GM21825 (cell line): Measurements from ENCODE around the gene POLDIP2.

Source experiments
- ATAC-seq: cut with Tn5 transposase; IDR thresholded peaks from one replicate; pipeline ENCODE4 v1.9.1; 2021; ENCODE audit warnings: mild to moderate bottlenecking, moderate library complexity; ENCODE audit not compliant: unreplicated experiment

The POLDIP2 gene

GRCh38 chr17:28357061-28357900 is at the start of gene POLDIP2:
Gene POLDIP2 (minus strand): TSS chr17:28357527. CDS start chr17:28357448, 79 bp downstream.
- peak; percentile 92 for ATAC-seq

- ATAC-seq = no peak
Observed at GRCh38 chr17:28406473-28406814, 49.1 kb upstream of the POLDIP2 start.

GRCh38 chr17:28405632-28406472 is 48.5 kb upstream of the POLDIP2 start, which contains the start of gene SLC46A1:
Gene SLC46A1 (minus strand): TSS chr17:28406212. CDS start chr17:28406114, 98 bp downstream.
- peak; percentile 63 for ATAC-seq

- ATAC-seq = no peak
Observed at GRCh38 chr17:28404812-28405570, 47.7 kb upstream of the POLDIP2 start.

- no peak for ATAC-seq
Observed at GRCh38 chr17:28404461-28404811, 47.1 kb upstream of the POLDIP2 start.

GRCh38 chr17:28404007-28404406 is 46.7 kb upstream of the POLDIP2 start:
- no peak for ATAC-seq

- no peak for ATAC-seq
Observed at GRCh38 chr17:28402844-28403243, 45.5 kb upstream of the POLDIP2 start.

GRCh38 chr17:28402224-28402630 is 44.9 kb upstream of the POLDIP2 start:
- no peak for ATAC-seq

GRCh38 chr17:28399808-28400207 is 42.5 kb upstream of the POLDIP2 start:
- no peak for ATAC-seq

- no peak for ATAC-seq
Observed at GRCh38 chr17:28398280-28398981, 41.1 kb upstream of the POLDIP2 start.

GRCh38 chr17:28397687-28398279 is 40.5 kb upstream of the POLDIP2 start:
- ATAC-seq = no peak

GRCh38 chr17:28397275-28397674 is 39.9 kb upstream of the POLDIP2 start:
- no peak for ATAC-seq

GRCh38 chr17:28396635-28397239 is 39.4 kb upstream of the POLDIP2 start:
- no peak for ATAC-seq

- no peak for ATAC-seq
Observed at GRCh38 chr17:28395968-28396367, 38.6 kb upstream of the POLDIP2 start.

GRCh38 chr17:28395426-28395825 is 38.1 kb upstream of the POLDIP2 start:
- no peak for ATAC-seq

GRCh38 chr17:28394337-28395116 is 37.2 kb upstream of the POLDIP2 start:
- no peak for ATAC-seq

- ATAC-seq = no peak
Observed at GRCh38 chr17:28392491-28392890, 35.2 kb upstream of the POLDIP2 start.

- no peak for ATAC-seq
Observed at GRCh38 chr17:28391401-28391800, 34.1 kb upstream of the POLDIP2 start.

- no peak for ATAC-seq
Observed at GRCh38 chr17:28390984-28391383, 33.7 kb upstream of the POLDIP2 start.
